Measurements from ENCODE around the gene RNF115. TPM values are rescaled to one million over a fixed set of nuclear protein-coding genes. Genes with fewer than 3 reads are reported as not detected.
"Not testable (repeated sequence)": the region's sequence is repeated elsewhere in the genome, so short reads cannot be mapped to it uniquely, and the experiment has no call there.

Gene RNF115
- total and polyA plus RNA-seq, 3 donors from 2014 or later, result 13.8 to 29.1 (median 24.4) TPM

- H3K27me3 ChIP-seq; H3K4me3 ChIP-seq; DNase-seq; intact Hi-C loops (cut with DNase I; ENCODE audit: low total_unique reads); H3K27ac ChIP-seq; H3K36me3 ChIP-seq (ENCODE audit: low read depth, missing control alignments); H3K4me1 ChIP-seq; H3K9me3 ChIP-seq: not testable (repeated sequence)
- whole genome bisulfite sequencing, 2 donors, result 98 to 100% methylated on average over 2 of the region's 2 CpGs
Measured at GRCh38 chr1:145762001-145762400, 61.9 kb downstream of the RNF115 start.

- H3K36me3 ChIP-seq (ENCODE audit: low read depth, missing control alignments); DNase-seq; H3K9me3 ChIP-seq; H3K4me3 ChIP-seq; H3K27me3 ChIP-seq; H3K4me1 ChIP-seq; intact Hi-C loops (cut with DNase I; ENCODE audit: low total_unique reads); H3K27ac ChIP-seq: not testable (repeated sequence)
- WGBS, 2 donors, result 96 to 99% methylated on average over 10 to 11 of the region's 11 CpGs
Measured at GRCh38 chr1:145761498-145761897, 62.4 kb downstream of the RNF115 start.

GRCh38 chr1:145760395-145760949, 63.4 kb downstream of the RNF115 start:
- H3K4me3 ChIP-seq; H3K4me1 ChIP-seq; intact Hi-C loops (cut with DNase I; ENCODE audit: low total_unique reads); DNase-seq; H3K27ac ChIP-seq; H3K27me3 ChIP-seq; H3K9me3 ChIP-seq; H3K36me3 ChIP-seq (ENCODE audit: low read depth, missing control alignments): not testable (repeated sequence)
- 95% methylated on average over 4 of the region's 4 CpGs for WGBS, 2 donors

GRCh38 chr1:145759721-145760120, 64.2 kb downstream of the RNF115 start:
- TF ChIP-seq CTCF (IDR thresholded peaks at IDR 0.05) (no peak), POLR2A (IDR thresholded peaks at IDR 0.05) (no peak)
- H3K36me3 ChIP-seq (ENCODE audit: low read depth, missing control alignments), result no peaks in the 10 kb centered on the region
- WGBS, 2 donors, result 97 to 100% methylated on average over 1 of the region's 1 CpG

GRCh38 chr1:145758575-145758974, 65.3 kb downstream of the RNF115 start:
- DNase-seq, result no peak
- Histone ChIP-seq H3K4me3 (no peak overlapping the region), H3K27ac (no peak overlapping the region), H3K4me1 (no peaks in the 10 kb centered on the region), H3K36me3 (ENCODE audit: low read depth, missing control alignments) (no peaks in the 10 kb centered on the region), H3K9me3 (no peaks in the 10 kb centered on the region), H3K27me3 (no peaks in the 10 kb centered on the region)
- intact Hi-C loops (cut with DNase I; ENCODE audit: low total_unique reads), result no loop called here
- TF ChIP-seq CTCF (IDR thresholded peaks at IDR 0.05) (no peak), POLR2A (IDR thresholded peaks at IDR 0.05) (no peak)
- WGBS, 2 donors, result 89 to 97% methylated on average over 1 of the region's 1 CpG

More at GRCh38 chr1:145759721-145760120, 64.2 kb downstream of the RNF115 start:
- no peak for DNase-seq
- intact Hi-C loops (cut with DNase I; ENCODE audit: low total_unique reads), result no loop called here
- Histone ChIP-seq H3K9me3 (no peaks in the 10 kb centered on the region), H3K4me3 (no peak overlapping the region), H3K27me3 (no peaks in the 10 kb centered on the region), H3K4me1 (no peaks in the 10 kb centered on the region), H3K27ac (no peak overlapping the region)

GRCh38 chr1:145758116-145758515, 65.8 kb downstream of the RNF115 start:
- TF ChIP-seq POLR2A (IDR thresholded peaks at IDR 0.05), result no peak
- no peak for TF ChIP-seq CTCF (IDR thresholded peaks at IDR 0.05)
- no peaks in the 10 kb centered on the region for H3K9me3 ChIP-seq
- no peak overlapping the region for H3K4me3 ChIP-seq
- WGBS, 2 donors, result 73 to 89% methylated on average over 1 of the region's 1 CpG
- no peaks in the 10 kb centered on the region for H3K27me3 ChIP-seq
- DNase-seq, result no peak
- H3K36me3 ChIP-seq (ENCODE audit: low read depth, missing control alignments), result no peaks in the 10 kb centered on the region
- no peak overlapping the region for H3K27ac ChIP-seq
- H3K4me1 ChIP-seq, result no peaks in the 10 kb centered on the region
- intact Hi-C loops (cut with DNase I; ENCODE audit: low total_unique reads), result no loop called here
